ENCODE results near the gene MTAP. TPM values are rescaled to one million over a fixed set of nuclear protein-coding genes. Genes with fewer than 3 reads are reported as not detected.

The MTAP gene
- total RNA-seq, 1 donor from 2014 or later = 37.2 TPM

DNA sequence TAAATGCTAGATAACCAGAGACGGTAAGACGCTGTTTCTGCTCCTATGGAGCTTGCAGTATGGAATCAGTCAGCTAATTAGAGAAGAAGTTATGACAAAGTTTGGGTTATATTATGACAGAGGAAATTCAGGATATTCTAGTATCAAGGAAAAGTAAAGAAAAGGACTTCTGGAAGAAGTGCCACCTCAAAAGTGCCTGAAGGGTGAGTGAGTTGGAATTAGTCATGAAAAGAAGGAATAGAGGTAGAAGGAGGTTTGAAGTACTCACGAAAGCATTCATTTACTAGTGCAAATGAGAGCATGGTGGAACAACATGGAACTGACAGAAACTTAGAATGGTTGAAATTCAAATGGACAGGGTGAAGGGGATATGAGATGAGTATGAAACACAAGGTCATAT is 40.4 kb upstream of the MTAP start:
- Mint-ChIP-seq H3K36me3 (ENCODE audit: low read depth, unreplicated experiment) (no peaks in the 10 kb centered on the region), H3K9me3 (ENCODE audit: unreplicated experiment) (no peaks in the 10 kb centered on the region), H3K4me1 (ENCODE audit: unreplicated experiment) (peaks cover 18% of the 10 kb centered on the region), H3K27ac (ENCODE audit: unreplicated experiment) (no peak overlapping the region), H3K4me3 (ENCODE audit: unreplicated experiment) (no peak overlapping the region), H3K27me3 (ENCODE audit: unreplicated experiment) (no peaks in the 10 kb centered on the region)
- TF ChIP-seq, protein P1, sequence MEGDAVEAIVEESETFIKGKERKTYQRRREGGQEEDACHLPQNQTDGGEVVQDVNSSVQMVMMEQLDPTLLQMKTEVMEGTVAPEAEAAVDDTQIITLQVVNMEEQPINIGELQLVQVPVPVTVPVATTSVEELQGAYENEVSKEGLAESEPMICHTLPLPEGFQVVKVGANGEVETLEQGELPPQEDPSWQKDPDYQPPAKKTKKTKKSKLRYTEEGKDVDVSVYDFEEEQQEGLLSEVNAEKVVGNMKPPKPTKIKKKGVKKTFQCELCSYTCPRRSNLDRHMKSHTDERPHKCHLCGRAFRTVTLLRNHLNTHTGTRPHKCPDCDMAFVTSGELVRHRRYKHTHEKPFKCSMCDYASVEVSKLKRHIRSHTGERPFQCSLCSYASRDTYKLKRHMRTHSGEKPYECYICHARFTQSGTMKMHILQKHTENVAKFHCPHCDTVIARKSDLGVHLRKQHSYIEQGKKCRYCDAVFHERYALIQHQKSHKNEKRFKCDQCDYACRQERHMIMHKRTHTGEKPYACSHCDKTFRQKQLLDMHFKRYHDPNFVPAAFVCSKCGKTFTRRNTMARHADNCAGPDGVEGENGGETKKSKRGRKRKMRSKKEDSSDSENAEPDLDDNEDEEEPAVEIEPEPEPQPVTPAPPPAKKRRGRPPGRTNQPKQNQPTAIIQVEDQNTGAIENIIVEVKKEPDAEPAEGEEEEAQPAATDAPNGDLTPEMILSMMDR (IDR thresholded peaks at IDR 0.05; ENCODE audit: unreplicated experiment) = no peak
- no peak for DNase-seq (ENCODE audit: low spot score)

DNA sequence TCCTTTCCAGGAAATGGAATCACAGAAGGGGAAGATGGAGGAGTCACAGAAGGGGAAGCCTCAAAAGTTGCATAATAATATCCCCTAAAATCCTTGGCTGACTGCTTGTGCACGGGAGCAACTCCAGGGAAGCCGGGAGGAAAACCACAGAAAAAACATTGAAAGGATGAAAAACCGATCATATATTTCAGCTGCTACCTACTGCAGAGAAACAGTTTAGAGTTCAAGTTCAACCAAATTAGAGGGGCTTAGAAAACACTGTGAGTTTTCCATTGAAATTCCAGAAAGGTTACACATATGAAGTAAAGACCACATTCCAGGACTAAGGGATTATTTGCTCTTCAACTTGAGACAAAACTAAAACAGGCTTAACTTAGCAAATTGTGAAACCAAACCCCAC is 37.6 kb upstream of the MTAP start:
- Mint-ChIP-seq H3K27me3 (ENCODE audit: unreplicated experiment) (peaks cover 2% of the 10 kb centered on the region), H3K4me1 (ENCODE audit: unreplicated experiment) (peaks cover 7% of the 10 kb centered on the region), H3K4me3 (ENCODE audit: unreplicated experiment) (no peak overlapping the region), H3K36me3 (ENCODE audit: low read depth, unreplicated experiment) (no peaks in the 10 kb centered on the region), H3K9me3 (ENCODE audit: unreplicated experiment) (no peaks in the 10 kb centered on the region), H3K27ac (ENCODE audit: unreplicated experiment) (no peak overlapping the region)
- TF ChIP-seq, protein P1 (IDR thresholded peaks at IDR 0.05; ENCODE audit: unreplicated experiment) = no peak
- no peak for DNase-seq (ENCODE audit: low spot score)

DNA sequence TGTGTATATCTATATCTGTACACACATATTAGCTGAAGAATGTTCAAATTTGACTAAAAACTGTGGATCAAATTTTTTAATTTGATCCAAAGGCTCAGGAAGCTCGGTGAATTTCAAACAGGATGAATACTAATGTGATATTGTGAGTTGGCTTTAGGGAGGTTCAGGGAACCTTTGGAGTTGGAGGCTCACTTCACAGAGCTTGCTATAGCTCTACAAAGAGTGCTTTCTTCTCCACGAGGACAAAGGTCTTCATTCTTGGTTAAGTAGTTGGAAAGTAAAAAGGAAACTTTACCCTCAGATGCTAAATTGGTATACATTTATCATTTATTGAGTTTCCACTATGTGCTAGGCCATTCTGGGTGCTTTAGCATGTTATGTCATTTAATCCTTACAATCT is 36.3 kb upstream of the MTAP start:
- Mint-ChIP-seq H3K27ac (ENCODE audit: unreplicated experiment) (no peak overlapping the region), H3K27me3 (ENCODE audit: unreplicated experiment) (peaks cover 2% of the 10 kb centered on the region)
- no peak for DNase-seq (ENCODE audit: low spot score)

DNA sequence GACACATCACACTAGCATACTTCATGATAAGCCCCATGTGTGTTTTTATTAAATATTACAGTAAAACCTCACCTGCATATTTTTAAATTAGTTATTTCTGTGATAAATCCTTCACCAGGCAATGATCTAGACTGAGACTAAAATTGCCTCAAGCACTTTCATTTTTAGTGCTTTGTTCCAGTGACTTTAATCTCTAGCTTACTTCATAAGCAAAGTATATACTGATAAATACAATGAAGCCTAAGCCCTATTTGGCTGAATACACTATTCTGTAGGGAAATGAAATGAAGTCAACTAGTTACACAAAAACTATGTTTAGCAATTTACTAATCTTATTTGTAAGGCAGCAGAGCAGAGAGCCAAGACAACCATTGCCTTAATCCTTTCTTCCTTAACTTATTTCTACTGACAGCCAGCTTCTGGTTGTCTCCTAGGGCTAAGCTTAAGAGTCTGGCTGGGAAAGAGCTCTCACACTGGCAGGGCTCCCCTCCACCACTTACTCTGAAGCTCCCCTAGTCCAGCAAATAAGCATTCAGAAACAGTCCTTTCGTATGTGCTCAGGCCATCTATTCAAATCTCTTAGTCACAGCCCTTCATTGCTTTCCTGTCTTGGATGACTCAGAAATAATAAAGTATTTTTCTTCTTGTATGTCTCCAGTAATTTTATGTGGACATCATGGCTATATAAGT is 31.4 kb upstream of the MTAP start:
- peaks cover 2% of the 10 kb centered on the region for H3K27me3 Mint-ChIP-seq (ENCODE audit: unreplicated experiment)
- TF ChIP-seq, protein P1 (IDR thresholded peaks at IDR 0.05; ENCODE audit: unreplicated experiment) = no peak

More for the DNA sequence above, 36.3 kb upstream of the MTAP start:
- TF ChIP-seq, protein P1 (IDR thresholded peaks at IDR 0.05; ENCODE audit: unreplicated experiment) = no peak
- H3K9me3 Mint-ChIP-seq (ENCODE audit: unreplicated experiment) = no peaks in the 10 kb centered on the region
- peaks cover 7% of the 10 kb centered on the region for H3K4me1 Mint-ChIP-seq (ENCODE audit: unreplicated experiment)
- H3K36me3 Mint-ChIP-seq (ENCODE audit: low read depth, unreplicated experiment) = no peaks in the 10 kb centered on the region
- H3K4me3 Mint-ChIP-seq (ENCODE audit: unreplicated experiment) = no peak overlapping the region

DNA sequence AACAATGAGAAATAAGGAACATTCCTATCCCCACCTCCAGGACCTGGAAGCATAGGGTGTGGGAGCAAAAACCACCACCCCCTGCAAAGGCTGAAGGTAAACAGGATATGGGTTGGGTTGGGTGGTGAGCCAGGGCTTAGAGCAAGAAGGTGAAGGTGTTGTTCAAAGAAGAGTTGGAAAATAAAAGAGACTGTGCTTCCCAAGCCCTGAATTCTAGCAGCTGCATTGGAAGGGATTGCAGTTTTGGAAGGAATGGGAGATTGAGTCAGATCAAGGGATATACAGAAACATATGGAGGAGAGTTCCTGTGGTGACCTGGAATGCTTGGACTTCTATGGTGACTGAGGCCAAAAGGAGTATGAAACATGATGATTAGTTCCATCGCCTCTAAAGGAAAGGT is 24.7 kb upstream of the MTAP start:
- no peaks in the 10 kb centered on the region for H3K4me1 Mint-ChIP-seq (ENCODE audit: unreplicated experiment)
- no peak for DNase-seq (ENCODE audit: low spot score)
- H3K9me3 Mint-ChIP-seq (ENCODE audit: unreplicated experiment) = no peaks in the 10 kb centered on the region
- H3K27me3 Mint-ChIP-seq (ENCODE audit: unreplicated experiment) = no peaks in the 10 kb centered on the region
- no peak overlapping the region for H3K27ac Mint-ChIP-seq (ENCODE audit: unreplicated experiment)
- no peaks in the 10 kb centered on the region for H3K36me3 Mint-ChIP-seq (ENCODE audit: low read depth, unreplicated experiment)
- H3K4me3 Mint-ChIP-seq (ENCODE audit: unreplicated experiment) = no peak overlapping the region
- TF ChIP-seq, protein P1 (IDR thresholded peaks at IDR 0.05; ENCODE audit: unreplicated experiment) = no peak

More for the DNA sequence above, 31.4 kb upstream of the MTAP start:
- H3K27ac Mint-ChIP-seq (ENCODE audit: unreplicated experiment) = no peak overlapping the region
- H3K9me3 Mint-ChIP-seq (ENCODE audit: unreplicated experiment) = no peaks in the 10 kb centered on the region
- no peaks in the 10 kb centered on the region for H3K4me1 Mint-ChIP-seq (ENCODE audit: unreplicated experiment)
- H3K36me3 Mint-ChIP-seq (ENCODE audit: low read depth, unreplicated experiment) = no peaks in the 10 kb centered on the region
- no peak for DNase-seq (ENCODE audit: low spot score)
- H3K4me3 Mint-ChIP-seq (ENCODE audit: unreplicated experiment) = no peak overlapping the region

Measured in endothelial cell (in vitro differentiated cells).